Fibroblast of the aortic adventitia (primary cell): ENCODE results near the gene FAM193A. TPM values are rescaled to one million over a fixed set of nuclear protein-coding genes. Genes with fewer than 3 reads are reported as not detected.

Experiments used
- DNase-seq: peaks from one replicate; pipeline ENCODE4 v3.0.0-alpha.2; 2010; ENCODE audit warnings: low read depth
- H3K4me3 ChIP-seq: 2 replicates; pipeline ENCODE4 v1.5.1; 2011; ENCODE audit warnings: low read depth, mild to moderate bottlenecking, control low read depth, low read length, moderate library complexity
- total RNA-seq: library from RNA; depleted of rRNA; stranded (reverse); fragments of >200 nt; gene quantifications from 2 replicates; pipeline ENCODE4 v1.2.3, GENCODE V29; 2012; ENCODE audit warnings: low replicate concordance
- TF ChIP-seq, protein P1 (sequence below): IDR thresholded peaks from 2 replicates; pipeline ENCODE4 v1.5.1; 2011; ENCODE audit warnings: mild to moderate bottlenecking, low read length, control low read depth, inconsistent platforms; ENCODE audit not compliant: insufficient read depth

The FAM193A gene
- total RNA-seq, 1 donor = 17.4 TPM

- TF ChIP-seq, protein P1, sequence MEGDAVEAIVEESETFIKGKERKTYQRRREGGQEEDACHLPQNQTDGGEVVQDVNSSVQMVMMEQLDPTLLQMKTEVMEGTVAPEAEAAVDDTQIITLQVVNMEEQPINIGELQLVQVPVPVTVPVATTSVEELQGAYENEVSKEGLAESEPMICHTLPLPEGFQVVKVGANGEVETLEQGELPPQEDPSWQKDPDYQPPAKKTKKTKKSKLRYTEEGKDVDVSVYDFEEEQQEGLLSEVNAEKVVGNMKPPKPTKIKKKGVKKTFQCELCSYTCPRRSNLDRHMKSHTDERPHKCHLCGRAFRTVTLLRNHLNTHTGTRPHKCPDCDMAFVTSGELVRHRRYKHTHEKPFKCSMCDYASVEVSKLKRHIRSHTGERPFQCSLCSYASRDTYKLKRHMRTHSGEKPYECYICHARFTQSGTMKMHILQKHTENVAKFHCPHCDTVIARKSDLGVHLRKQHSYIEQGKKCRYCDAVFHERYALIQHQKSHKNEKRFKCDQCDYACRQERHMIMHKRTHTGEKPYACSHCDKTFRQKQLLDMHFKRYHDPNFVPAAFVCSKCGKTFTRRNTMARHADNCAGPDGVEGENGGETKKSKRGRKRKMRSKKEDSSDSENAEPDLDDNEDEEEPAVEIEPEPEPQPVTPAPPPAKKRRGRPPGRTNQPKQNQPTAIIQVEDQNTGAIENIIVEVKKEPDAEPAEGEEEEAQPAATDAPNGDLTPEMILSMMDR = no peak
- DNase-seq = peak; percentile 35
- H3K4me3 ChIP-seq = no peak overlapping the region
Measured at GRCh38 chr4:2494992-2495391, 41.5 kb upstream of the FAM193A start.

DNA sequence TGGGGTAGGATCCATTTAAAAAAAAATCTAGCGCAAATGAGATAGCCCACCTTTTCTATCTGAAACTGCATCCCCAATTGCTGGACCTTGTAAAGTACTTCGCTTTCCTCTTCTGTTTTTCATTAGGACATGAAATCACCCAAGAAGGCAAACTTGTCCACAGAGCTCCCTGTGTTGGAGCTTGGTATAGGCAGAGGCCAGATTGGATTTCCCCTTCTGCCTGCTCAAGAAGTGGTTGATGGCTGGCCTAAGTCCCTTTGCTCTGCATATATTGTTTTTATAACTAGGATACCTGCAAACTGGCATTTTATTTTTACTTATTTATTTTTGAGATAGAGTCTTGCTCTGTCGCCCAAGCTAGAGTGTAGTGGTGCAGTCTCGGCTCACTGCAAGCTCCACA lies 39.1 kb upstream of the FAM193A start:
- no peak for DNase-seq
- TF ChIP-seq, protein P1 = no peak
- no peak overlapping the region for H3K4me3 ChIP-seq

DNA sequence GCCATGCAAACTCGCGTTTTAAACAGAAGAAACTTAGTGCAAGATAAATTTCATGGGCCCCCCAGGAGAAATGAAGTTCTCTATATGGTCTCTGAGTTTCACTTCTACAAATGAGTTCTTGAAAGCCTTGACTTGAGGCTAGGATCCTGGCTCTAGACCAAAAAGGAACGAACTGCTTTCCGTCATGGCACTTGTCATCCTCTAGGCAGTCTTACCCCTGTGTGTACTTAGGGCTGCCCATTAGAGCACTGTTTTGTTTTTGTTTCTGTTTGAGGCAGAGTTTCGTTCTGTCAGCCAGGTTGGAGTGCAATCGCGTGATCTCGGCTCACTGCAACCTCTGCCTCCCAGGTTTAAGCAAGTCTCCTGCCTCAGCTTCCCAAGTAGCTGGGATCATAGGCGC lies 38.5 kb upstream of the FAM193A start:
- TF ChIP-seq, protein P1 = no peak
- no peak overlapping the region for H3K4me3 ChIP-seq
- DNase-seq = no peak

DNA sequence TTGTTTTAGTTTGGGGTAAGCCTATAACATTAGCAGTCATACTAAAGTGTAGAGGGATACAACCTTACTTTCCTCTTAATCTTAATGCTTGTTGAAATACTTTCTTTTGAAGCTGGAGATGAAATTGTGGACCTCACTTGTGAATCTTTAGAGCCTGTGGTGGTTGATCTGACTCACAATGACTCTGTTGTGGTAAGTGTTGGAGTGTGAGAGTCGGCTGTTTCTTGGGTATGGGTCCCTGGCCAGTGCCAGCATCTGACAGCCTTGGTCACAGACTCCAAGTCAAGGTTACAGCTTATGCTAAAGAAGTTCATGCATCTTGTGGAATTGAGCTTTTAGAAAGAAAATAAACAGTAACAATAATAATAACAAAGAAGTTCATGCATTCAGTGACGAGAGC lies 35.9 kb upstream of the FAM193A start:
- no peak overlapping the region for H3K4me3 ChIP-seq
- TF ChIP-seq, protein P1 = no peak
- DNase-seq = no peak

GRCh38 chr4:2501034-2501594 lies 35.3 kb upstream of the FAM193A start:
- no peak overlapping the region for H3K4me3 ChIP-seq
- DNase-seq = no peak
- TF ChIP-seq, protein P1 = no peak

DNA sequence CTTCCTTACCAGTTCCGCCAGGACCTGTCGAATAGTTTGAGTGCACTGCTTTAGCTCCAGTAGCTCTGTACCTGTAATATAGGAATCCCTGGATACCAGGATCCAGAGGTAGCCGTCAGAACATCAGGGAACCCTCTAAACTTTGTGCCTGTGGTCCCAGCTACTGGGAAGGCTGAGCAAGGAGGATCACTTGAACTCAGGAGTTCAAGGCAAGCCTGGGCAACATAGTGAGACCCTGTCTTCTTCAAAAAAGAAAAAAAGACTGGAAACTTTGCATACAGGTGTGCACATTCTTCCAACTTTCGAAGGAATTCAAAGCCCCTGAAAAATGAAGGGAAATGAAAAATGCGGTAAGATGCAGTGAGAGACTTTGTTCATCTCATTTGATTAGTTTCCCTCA lies 32.6 kb upstream of the FAM193A start:
- TF ChIP-seq, protein P1 = no peak
- no peak overlapping the region for H3K4me3 ChIP-seq
- no peak for DNase-seq

DNA sequence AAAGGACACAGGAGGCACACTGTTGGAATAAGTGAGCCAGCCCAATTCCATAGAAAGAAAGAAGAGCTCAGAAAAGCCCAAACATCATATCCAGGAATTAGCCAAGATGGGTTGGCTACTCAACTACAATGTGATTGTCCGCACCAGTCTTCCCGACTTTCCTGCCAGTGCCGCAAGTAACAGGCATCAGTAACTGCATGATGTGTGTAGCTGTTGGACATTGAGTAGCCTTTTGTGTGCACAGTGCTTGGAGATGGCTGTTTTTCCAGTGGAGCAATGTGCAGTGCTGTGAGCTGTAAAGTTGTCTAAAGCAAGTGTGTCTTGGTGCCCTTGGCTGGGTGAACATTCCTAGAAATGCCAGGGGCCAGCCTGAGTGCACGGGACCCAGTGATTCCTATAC lies 29.2 kb upstream of the FAM193A start:
- TF ChIP-seq, protein P1 = no peak
- no peak overlapping the region for H3K4me3 ChIP-seq
- DNase-seq = no peak
